A549 treated with GW870086 at 1 μM for 4 hours (cell line): ENCODE data around the gene FOXE3. TPM values are rescaled to one million over a fixed set of nuclear protein-coding genes. Genes with fewer than 3 reads are reported as not detected.

Experiments
- total RNA-seq: library from RNA; stranded (reverse); fragments of 200-300 nt; extraction: Qiagen RNA extraction; gene quantifications from 5 replicates; pipeline ENCODE4 v1.2.3, GENCODE V29; 2022; ENCODE audit warnings: low read depth

The FOXE3 gene
- 0.07 to 0.10 TPM in 2 of 5 replicates, not detected in the others for total RNA-seq

GRCh38 chr1:47415728-47416318 is at the start of gene FOXE3:
Gene FOXE3 (plus strand): TSS chr1:47416285. CDS start chr1:47416316, 31 bp downstream.

GRCh38 chr1:47437447-47438164 is 21.5 kb downstream of the FOXE3 start, which contains the start of gene FOXD2:
Gene FOXD2 (plus strand): TSS chr1:47438044. CDS start chr1:47438136, 92 bp downstream.

Other genes with a start within 250 kb of the FOXE3 start
- gene PDZK1IP1, start 226.2 kb upstream of the FOXE3 start, total RNA-seq, result 6.2 to 9.4 TPM (median 8.5 TPM) in 5 replicates
- not detected in 5 replicates for gene TAL1, start 184.1 kb upstream of the FOXE3 start, total RNA-seq
- gene STIL, start 102.1 kb upstream of the FOXE3 start, total RNA-seq, result 8.8 to 11.8 TPM (median 9.9 TPM) in 5 replicates
- 48.9 to 68.2 TPM (median 62.5 TPM) in 5 replicates for gene CMPK1, start 82.5 kb upstream of the FOXE3 start, total RNA-seq
- gene FOXD2, start 21.8 kb downstream of the FOXE3 start, total RNA-seq, result 0.42 to 0.57 TPM (median 0.48 TPM) in 5 replicates